GM23338 (cell line): Measurements from ENCODE around the gene TBC1D19.

Experiments
- CREB1 ChIP-seq: fragments of 250-450 bp; sonication (Bioruptor Pico); IDR thresholded peaks from 2 replicates; pipeline ENCODE4 v1.5.0; 2020; ENCODE audit warnings: low read depth, mild to moderate bottlenecking, moderate library complexity
- CTCF ChIP-seq, 2 experiments: fragments of 200-600 bp in 1 of 2; sonication (generic) in 1 of 2; conservative IDR thresholded peaks; 2 replicates each; pipeline versions ENCODE4 v1.5.1 to v1.6.1; 2016 to 2017; ENCODE audit warnings: antibody characterized with exemption in 2 of 2, low read depth in 2 of 2, mild to moderate bottlenecking in 2 of 2, moderate library complexity in 1 of 2
- EZH2 ChIP-seq: fragments of 200-600 bp; sonication (generic); IDR thresholded peaks from one replicate; pipeline ENCODE4 v1.8.0; 2017; ENCODE audit warnings: antibody characterized with exemption, mild to moderate bottlenecking, low read depth; ENCODE audit not compliant: unreplicated experiment
- EZH2phosphoT487 ChIP-seq: fragments of 200-600 bp; sonication (generic); IDR thresholded peaks from one replicate; pipeline ENCODE4 v1.8.1; 2018; ENCODE audit warnings: antibody characterized with exemption; ENCODE audit not compliant: unreplicated experiment
- JUNB ChIP-seq: IDR thresholded peaks from one replicate; pipeline ENCODE4 v1.6.1; 2016; ENCODE audit warnings: antibody characterized with exemption; ENCODE audit not compliant: unreplicated experiment
- POLR2AphosphoS5 ChIP-seq: IDR thresholded peaks from 2 replicates; pipeline ENCODE4 v1.6.1; 2016; ENCODE audit warnings: antibody characterized with exemption, low read depth
- REST ChIP-seq: IDR thresholded peaks from one replicate; pipeline ENCODE4 v1.6.1; 2018; ENCODE audit warnings: antibody characterized with exemption; ENCODE audit not compliant: unreplicated experiment
- STAT1 ChIP-seq: IDR thresholded peaks from one replicate; pipeline ENCODE4 v1.6.1; 2016; ENCODE audit warnings: antibody characterized with exemption; ENCODE audit not compliant: unreplicated experiment
- ZNF114 ChIP-seq: fragments of 250-450 bp; sonication (Bioruptor Pico); IDR thresholded peaks from 2 replicates; pipeline ENCODE4 v1.5.0; 2020; ENCODE audit warnings: mild to moderate bottlenecking, moderate library complexity

- no peak for TF ChIP-seq CTCF (conservative IDR thresholded peaks at IDR 0.05; ENCODE audit: low read depth in 2 of 2)
- no peak for TF ChIP-seq EZH2phosphoT487
- no peak for TF ChIP-seq JUNB
- no peak for TF ChIP-seq STAT1
- no peak for TF ChIP-seq REST
- no peak for TF ChIP-seq POLR2AphosphoS5
- no peak for TF ChIP-seq EZH2
- TF ChIP-seq CREB1 (CRISPR knock-in tag), result no peak
- TF ChIP-seq ZNF114 (CRISPR knock-in tag), result no peak
These were observed 10.9 kb downstream of the TBC1D19 start for GRCh38 chr4:26594778-26595177.
